Thyroid gland (tissue), 4 donors: ENCODE results near the gene VPS13C.

Experiments
- CTCF ChIP-seq, 6 experiments: fragments of 200-600 bp in 3 of 6; fragments of 450-650 bp in 3 of 6; sonication (generic) in 3 of 6; IDR thresholded peaks; one replicate each; pipeline ENCODE4 v1.5.1; 2016 to 2019; ENCODE audit warnings: antibody characterized with exemption in 6 of 6, mild to moderate bottlenecking in 2 of 6, inconsistent platforms in 1 of 6, moderate library complexity in 1 of 6
- POLR2A ChIP-seq, 2 donors: fragments of 450-650 bp; IDR thresholded peaks; one replicate each; pipeline ENCODE4 v1.6.1; 2017; ENCODE audit warnings: antibody characterized with exemption in 2 of 2, mild to moderate bottlenecking in 2 of 2, moderate library complexity in 1 of 2

- TF ChIP-seq POLR2A (IDR thresholded peaks at IDR 0.05) = no peak
- TF ChIP-seq CTCF (IDR thresholded peaks at IDR 0.05) = no peak
Observed at GRCh38 chr15:61974759-61975158, 85.5 kb downstream of the VPS13C start.
